PC-9 (cell line): ENCODE results near the gene IDH3G. TPM values are rescaled to one million over a fixed set of nuclear protein-coding genes. Genes with fewer than 3 reads are reported as not detected.

Source experiments
- BruUV-seq: library from RNA; stranded (reverse); fragments of 400-500 nt; replicated peaks from 2 replicates; lab custom pipeline; 2021; lab: Mats Ljungman, UMichigan
- CTCF ChIA-PET: fragments of 300-600 bp; sonication (Branson Sonifier 250); formaldehyde crosslinking; loops from one replicate; lab custom pipeline; 2022; ENCODE audit warnings: antibody characterized with exemption; lab: Charles Lee
- POLR2A ChIA-PET: fragments of 300-600 bp; sonication (Branson Sonifier 250); formaldehyde crosslinking; loops from one replicate; lab custom pipeline; 2022; ENCODE audit warnings: antibody characterized with exemption; ENCODE audit not compliant: unreplicated experiment; lab: Charles Lee
- DNase-seq, 2 experiments: peaks; one replicate each; pipeline versions ENCODE4 v3.0.0 to v3.0.0-alpha.2; 2015 to 2022; ENCODE audit warnings: mixed read lengths in 1 of 2
- H2AFZ ChIP-seq: fragments of 200-600 bp; sonication (generic); 2 replicates; pipeline ENCODE4 v1.8.1; 2017; ENCODE audit warnings: antibody characterized with exemption
- H3F3A ChIP-seq: fragments of 200-600 bp; sonication (generic); 2 replicates; pipeline ENCODE4 v1.8.1; 2017; ENCODE audit warnings: antibody characterized with exemption, mild to moderate bottlenecking, low read depth; ENCODE audit not compliant: insufficient read depth
- H3K27ac ChIP-seq: fragments of 200-600 bp; sonication (generic); 2 replicates; pipeline ENCODE4 v1.6.1; 2016; ENCODE audit warnings: mixed run types
- H3K27me3 ChIP-seq: fragments of 200-600 bp; sonication (generic); 2 replicates; pipeline ENCODE4 v1.6.1; 2016; ENCODE audit warnings: low read depth, mixed run types; ENCODE audit not compliant: insufficient read depth
- H3K36me3 ChIP-seq: fragments of 200-600 bp; sonication (generic); 2 replicates; pipeline ENCODE4 v1.6.1; 2016; ENCODE audit warnings: low read depth, mixed run types
- H3K4me1 ChIP-seq: fragments of 200-600 bp; sonication (generic); replicated peaks from 2 replicates; pipeline ENCODE4 v1.6.1; 2016; ENCODE audit warnings: mixed run types; ENCODE audit not compliant: insufficient read depth
- H3K4me2 ChIP-seq: fragments of 200-600 bp; sonication (generic); 2 replicates; pipeline ENCODE4 v1.6.1; 2017; ENCODE audit warnings: mixed run types
- H3K4me3 ChIP-seq: fragments of 200-600 bp; sonication (generic); 2 replicates; pipeline ENCODE4 v1.6.1; 2016; ENCODE audit warnings: mixed run types
- H3K79me2 ChIP-seq: fragments of 200-600 bp; sonication (generic); 2 replicates; pipeline ENCODE4 v1.6.1; 2017; ENCODE audit warnings: low read depth, mixed run types
- H3K9me2 ChIP-seq: fragments of 200-600 bp; sonication (generic); 2 replicates; pipeline ENCODE4 v1.8.1; 2017; ENCODE audit warnings: mild to moderate bottlenecking; ENCODE audit not compliant: insufficient read depth
- H3K9me3 ChIP-seq: fragments of 200-600 bp; sonication (generic); 2 replicates; pipeline ENCODE4 v1.8.1; 2016; ENCODE audit warnings: low read depth; ENCODE audit not compliant: insufficient read depth
- H4K20me1 ChIP-seq: fragments of 200-600 bp; sonication (generic); 2 replicates; pipeline ENCODE4 v1.8.1; 2017; ENCODE audit not compliant: insufficient read depth
- EZH2 ChIP-seq: fragments of 200-600 bp; sonication (generic); IDR thresholded peaks from 2 replicates; pipeline ENCODE4 v1.8.0; 2017; ENCODE audit warnings: antibody characterized with exemption, low read depth
- intact Hi-C: fragments of 100-400 bp; cut with micrococcal nuclease; formaldehyde crosslinking; loops from one replicate; pipeline ENCODE4 v1.10.0; 2022; ENCODE audit not compliant: unreplicated experiment
- total RNA-seq: library from RNA; stranded (reverse); gene quantifications from 2 replicates; pipeline ENCODE4 v1.2.3, GENCODE V29; 2021
- TF ChIP-seq, protein P1 (sequence below): fragments of 200-600 bp; sonication (generic); conservative IDR thresholded peaks from 2 replicates; pipeline ENCODE4 v1.6.1; 2017; ENCODE audit warnings: mixed run types, antibody characterized with exemption, mild to moderate bottlenecking, moderate library complexity

The IDH3G gene
- total RNA-seq, 1 experiment from 2014 or later = 63.4 TPM

DNA sequence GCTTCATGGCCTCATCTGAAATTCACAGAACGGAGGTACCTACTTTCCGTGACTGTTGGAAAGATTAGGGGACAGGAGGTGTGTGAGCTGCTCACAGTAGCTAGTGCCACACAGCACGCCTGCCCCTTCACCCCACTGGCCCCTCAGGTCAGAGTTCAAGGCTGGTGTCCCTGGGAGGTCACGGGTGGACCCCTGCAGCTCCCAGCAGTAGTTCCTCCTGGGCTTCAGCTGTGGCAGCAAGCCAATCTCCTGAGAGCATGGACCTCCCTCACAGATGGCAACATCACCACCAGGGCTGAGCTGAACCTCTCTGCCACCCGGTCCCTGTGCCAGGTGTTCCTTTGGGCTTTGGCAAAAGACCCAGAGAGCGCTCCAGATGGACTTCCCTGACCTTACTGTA, 1.8 kb downstream of the IDH3G start:
- no TSS peak for BruUV-seq
- H3K4me3 ChIP-seq = no peak overlapping the region
- no peak for DNase-seq
- H3F3A ChIP-seq = no peaks in the 10 kb centered on the region
- H2AFZ ChIP-seq = no peak overlapping the region
- ChIA-PET CTCF (no interaction called here), POLR2A (no interaction called here)
- no peak overlapping the region for H3K27ac ChIP-seq
- intact Hi-C loops = loop anchor here (10.0 kb wide), 1 partner anchor 92 kb away; the partner anchor contains the start of gene L1CAM
- TF ChIP-seq, protein P1, sequence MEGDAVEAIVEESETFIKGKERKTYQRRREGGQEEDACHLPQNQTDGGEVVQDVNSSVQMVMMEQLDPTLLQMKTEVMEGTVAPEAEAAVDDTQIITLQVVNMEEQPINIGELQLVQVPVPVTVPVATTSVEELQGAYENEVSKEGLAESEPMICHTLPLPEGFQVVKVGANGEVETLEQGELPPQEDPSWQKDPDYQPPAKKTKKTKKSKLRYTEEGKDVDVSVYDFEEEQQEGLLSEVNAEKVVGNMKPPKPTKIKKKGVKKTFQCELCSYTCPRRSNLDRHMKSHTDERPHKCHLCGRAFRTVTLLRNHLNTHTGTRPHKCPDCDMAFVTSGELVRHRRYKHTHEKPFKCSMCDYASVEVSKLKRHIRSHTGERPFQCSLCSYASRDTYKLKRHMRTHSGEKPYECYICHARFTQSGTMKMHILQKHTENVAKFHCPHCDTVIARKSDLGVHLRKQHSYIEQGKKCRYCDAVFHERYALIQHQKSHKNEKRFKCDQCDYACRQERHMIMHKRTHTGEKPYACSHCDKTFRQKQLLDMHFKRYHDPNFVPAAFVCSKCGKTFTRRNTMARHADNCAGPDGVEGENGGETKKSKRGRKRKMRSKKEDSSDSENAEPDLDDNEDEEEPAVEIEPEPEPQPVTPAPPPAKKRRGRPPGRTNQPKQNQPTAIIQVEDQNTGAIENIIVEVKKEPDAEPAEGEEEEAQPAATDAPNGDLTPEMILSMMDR = no peak
- no peak for TF ChIP-seq EZH2
- H3K9me3 ChIP-seq = no peaks in the 10 kb centered on the region
- no peak overlapping the region for H3K4me2 ChIP-seq
- no peaks in the 10 kb centered on the region for H3K9me2 ChIP-seq
- no peaks in the 10 kb centered on the region for H3K27me3 ChIP-seq
- peaks cover 46% of the 10 kb centered on the region for H3K79me2 ChIP-seq
- no peaks in the 10 kb centered on the region for H3K36me3 ChIP-seq
- no peaks in the 10 kb centered on the region for H4K20me1 ChIP-seq
- H3K4me1 ChIP-seq = peaks cover 15% of the 10 kb centered on the region; the same call in 1 of the 2 replicates

DNA sequence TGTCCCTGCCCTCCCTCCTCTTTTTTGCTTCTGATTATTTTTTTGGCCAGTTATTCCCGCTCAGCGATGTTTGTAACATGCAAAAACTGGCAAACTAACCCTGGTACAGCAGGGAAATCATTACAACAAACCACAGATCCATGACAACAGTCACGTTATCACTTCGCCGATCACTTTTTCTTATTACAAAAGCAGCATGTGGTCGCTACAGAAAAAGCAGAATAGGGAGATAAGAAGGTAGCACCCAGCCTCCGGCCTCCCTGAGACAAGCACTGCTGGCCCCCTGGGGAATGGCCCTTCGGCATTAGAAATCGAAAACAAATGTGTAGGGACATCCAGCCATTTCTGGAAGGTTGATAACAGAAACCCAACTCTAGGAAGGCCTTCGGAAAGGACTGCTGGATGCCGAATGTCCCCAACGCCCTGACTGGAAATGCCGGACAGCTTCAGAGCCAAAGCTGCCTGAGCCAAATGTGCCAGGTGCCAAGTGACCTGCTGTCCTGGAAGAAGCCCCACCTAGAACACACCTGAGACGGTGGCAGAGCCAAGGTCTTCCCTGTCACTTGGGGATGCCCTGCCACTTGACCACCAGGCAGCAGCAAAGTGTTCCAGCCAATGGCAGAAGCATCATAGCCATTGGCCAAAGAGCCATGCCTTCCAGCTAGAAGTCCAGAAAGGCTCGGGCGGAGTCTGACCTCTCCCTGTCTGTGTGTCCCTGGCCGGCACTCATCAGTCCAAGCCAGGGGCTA, 2.9 kb downstream of the IDH3G start:
- DNase-seq = no peak
- H3K27ac ChIP-seq = no peak overlapping the region
- ChIA-PET POLR2A (no interaction called here), CTCF (no interaction called here)
- no peak for TF ChIP-seq EZH2
- TF ChIP-seq, protein P1 = no peak
- H3K9me3 ChIP-seq = no peaks in the 10 kb centered on the region
- no peaks in the 10 kb centered on the region for H3K36me3 ChIP-seq
- no peak overlapping the region for H3K4me2 ChIP-seq
- H3K79me2 ChIP-seq = peaks cover 42% of the 10 kb centered on the region
- H3K4me3 ChIP-seq = no peak overlapping the region
- no peak overlapping the region for H2AFZ ChIP-seq
- no peaks in the 10 kb centered on the region for H4K20me1 ChIP-seq
- no TSS peak for BruUV-seq
- H3F3A ChIP-seq = no peaks in the 10 kb centered on the region
- intact Hi-C loops = loop anchor here (10.0 kb wide), 1 partner anchor 94 kb away; the partner anchor contains the start of gene L1CAM
- H3K9me2 ChIP-seq = no peaks in the 10 kb centered on the region
- H3K27me3 ChIP-seq = no peaks in the 10 kb centered on the region
- peaks cover 13% of the 10 kb centered on the region; the same call in 1 of the 2 replicates for H3K4me1 ChIP-seq

DNA sequence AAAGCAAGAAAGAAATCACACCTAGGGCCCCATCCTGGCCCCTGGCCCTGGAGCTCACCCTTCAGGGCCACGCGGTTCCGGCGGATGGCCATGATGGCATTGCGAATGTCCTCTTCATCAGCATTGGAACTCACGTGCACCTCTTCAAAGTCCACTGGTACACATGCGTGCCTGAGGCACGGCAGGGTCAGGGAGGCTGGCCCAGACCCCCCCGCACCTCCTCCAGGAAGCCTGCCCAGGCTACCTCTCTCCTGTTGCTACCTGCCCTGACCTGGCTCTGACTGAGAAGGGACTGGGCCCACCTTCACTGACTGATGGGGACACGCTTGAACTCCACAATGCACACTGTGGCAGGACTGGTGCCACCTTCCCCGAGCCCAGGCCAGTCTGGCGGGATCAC, 4.5 kb downstream of the IDH3G start:
- Histone ChIP-seq H2AFZ (no peak overlapping the region), H4K20me1 (no peaks in the 10 kb centered on the region), H3K9me3 (no peaks in the 10 kb centered on the region), H3K4me1 (peaks cover 5% of the 10 kb centered on the region; the same call in 1 of the 2 replicates), H3K79me2 (peaks cover 26% of the 10 kb centered on the region), H3F3A (no peaks in the 10 kb centered on the region), H3K36me3 (no peaks in the 10 kb centered on the region), H3K9me2 (no peaks in the 10 kb centered on the region), H3K4me3 (no peak overlapping the region), H3K27me3 (no peaks in the 10 kb centered on the region), H3K27ac (no peak overlapping the region), H3K4me2 (no peak overlapping the region)
- no TSS peak for BruUV-seq
- TF ChIP-seq, protein P1 = no peak
- no peak for TF ChIP-seq EZH2
- ChIA-PET CTCF (no interaction called here), POLR2A (no interaction called here)
- intact Hi-C loops = loop anchor here (10.0 kb wide), 1 partner anchor 95 kb away; the partner anchor contains the start of gene L1CAM
- no peak for DNase-seq
